ENCODE data around the gene RFC2.

The RFC2 gene

GRCh38 chr7:74222851-74223710 lies 31.1 kb downstream of the RFC2 start:
- TF ChIP-seq CTCF (conservative IDR thresholded peaks at IDR 0.05; ENCODE audit: low read depth, low read length) = no peak
- DNase-seq (ENCODE audit: low read depth) = no peak
- H3K4me3 ChIP-seq (ENCODE audit: low read depth, low read length) = no peak overlapping the region

- TF ChIP-seq CTCF (conservative IDR thresholded peaks at IDR 0.05; ENCODE audit: low read depth, low read length) = no peak
- DNase-seq (ENCODE audit: low read depth) = no peak
- H3K4me3 ChIP-seq (ENCODE audit: low read depth, low read length) = no peak overlapping the region
Observed at GRCh38 chr7:74221713-74222112, 32.5 kb downstream of the RFC2 start.

- DNase-seq (ENCODE audit: low read depth) = no peak
- TF ChIP-seq CTCF (conservative IDR thresholded peaks at IDR 0.05; ENCODE audit: low read depth, low read length) = no peak
Observed at GRCh38 chr7:74220229-74220628, 34.0 kb downstream of the RFC2 start.

GRCh38 chr7:74219416-74219815 lies 34.8 kb downstream of the RFC2 start:
- no peak overlapping the region for H3K4me3 ChIP-seq (ENCODE audit: low read depth, low read length)
- TF ChIP-seq CTCF (conservative IDR thresholded peaks at IDR 0.05; ENCODE audit: low read depth, low read length) = no peak
- DNase-seq (ENCODE audit: low read depth) = no peak

More at GRCh38 chr7:74220229-74220628, 34.0 kb downstream of the RFC2 start:
- no peak overlapping the region for H3K4me3 ChIP-seq (ENCODE audit: low read depth, low read length)

GRCh38 chr7:74218343-74218698 lies 35.9 kb downstream of the RFC2 start:
- no peak for DNase-seq (ENCODE audit: low read depth)
- H3K4me3 ChIP-seq (ENCODE audit: low read depth, low read length) = no peak overlapping the region

GRCh38 chr7:74217455-74218342 lies 36.5 kb downstream of the RFC2 start:
- H3K4me3 ChIP-seq (ENCODE audit: low read depth, low read length) = no peak overlapping the region
- no peak for DNase-seq (ENCODE audit: low read depth)
- TF ChIP-seq CTCF (conservative IDR thresholded peaks at IDR 0.05; ENCODE audit: low read depth, low read length) = no peak

More at GRCh38 chr7:74218343-74218698, 35.9 kb downstream of the RFC2 start:
- no peak for TF ChIP-seq CTCF (conservative IDR thresholded peaks at IDR 0.05; ENCODE audit: low read depth, low read length)

All from choroid plexus epithelial cell (primary cell).